ENCODE measurements around the gene RAMP1. TPM values are rescaled to one million over a fixed set of nuclear protein-coding genes. Genes with fewer than 3 reads are reported as not detected.

RAMP1 gene
- total RNA-seq (2021; ENCODE audit: unreplicated experiment): 23.4 TPM
- 41.1 and 42.2 TPM in 2 replicates for polyA plus RNA-seq (2012)
- Bru-seq, nascent RNA: percentile 55 among the genes with signal in this experiment
- BruChase-seq, experiment 1, labeled RNA remaining after a 6-hour chase: percentile 50 among the genes with signal in this experiment
- percentile 59 among the genes with signal in this experiment for BruChase-seq, experiment 2, labeled RNA remaining after a 2-hour chase
- long read RNA-seq, transcript RAMP1-201 (3 exons, 910 nt): major isoform, 11 of 21 reads
- long read RNA-seq, partial matches to known transcripts: 4 of 21 reads
- long read RNA-seq, other reads (novel, unspliced or antisense): 4 of 21 reads

DNA sequence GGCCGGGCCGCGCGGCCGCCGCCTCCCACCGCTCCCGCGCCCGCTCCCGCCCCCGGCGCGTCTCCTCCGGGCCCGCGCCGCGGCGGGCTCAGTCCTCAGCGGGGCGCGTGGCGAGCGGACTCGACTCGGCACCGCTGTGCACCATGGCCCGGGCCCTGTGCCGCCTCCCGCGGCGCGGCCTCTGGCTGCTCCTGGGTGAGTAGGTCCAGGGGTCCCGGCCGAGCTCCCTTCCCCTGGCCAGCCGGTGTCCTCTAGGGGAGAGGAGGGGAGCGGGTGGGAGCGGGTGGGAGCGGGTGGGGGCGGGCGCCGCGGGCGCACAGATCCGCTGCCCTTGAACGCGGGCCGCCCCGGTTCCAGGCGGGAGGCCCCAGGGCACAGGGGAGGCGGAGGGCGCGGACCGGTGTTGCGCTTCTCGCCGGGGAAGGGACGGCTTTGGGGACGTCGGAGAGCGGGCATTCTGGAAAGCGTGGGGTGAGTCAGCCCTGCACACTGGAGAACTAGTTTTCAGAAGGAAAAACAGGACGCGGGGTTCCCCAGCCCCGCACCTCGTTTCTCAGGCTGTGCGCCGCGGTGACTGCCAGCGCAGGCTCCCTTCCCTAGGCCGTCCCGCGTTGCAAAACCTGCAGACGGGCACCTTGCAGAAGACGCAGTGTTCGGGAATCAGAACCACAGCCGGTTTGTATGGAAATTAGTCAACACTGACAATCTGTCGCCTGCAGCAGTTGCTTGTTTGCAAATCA is at the start of gene RAMP1:
TSS of gene RAMP1 (plus strand) at position 91 of the 740 bp plus-strand sequence. CDS start at position 144, 53 bp downstream.
- RAD21 ChIA-PET (ENCODE audit: low non-redundant PET in 1 of 2, low total read pairs in 2 of 2, uncharacterized antibody in 2 of 2, unreplicated experiment in 2 of 2): no interaction called here
- TF ChIP-seq SIN3A (IDR thresholded peaks at IDR 0.05; ENCODE audit: low read depth) (no peak), ZFX (IDR thresholded peaks at IDR 0.05) (peak; percentile 24; the same call in 1 of the 2 replicates)
- H3K27ac ChIP-seq (ENCODE audit: low read depth, low read length): peak within 1 kb of the TSS; percentile 90
- H3K27me3 ChIP-seq (ENCODE audit: insufficient read depth, low read length): no peaks in the 10 kb centered on the region
- POLR2A ChIA-PET: no interaction called here
- H3K9ac ChIP-seq (ENCODE audit: low read length): peak within 1 kb of the TSS; percentile 65
- H3K4me2 ChIP-seq (ENCODE audit: low read length): peak within 1 kb of the TSS; percentile 93
- peaks cover 42 to 61% of the 10 kb centered on the region in 2 experiments for H3K4me1 ChIP-seq (ENCODE audit: control insufficient read depth in 1 of 2, insufficient read depth in 2 of 2, low read length in 2 of 2)
- ATAC-seq: peak; percentile 33
- intact Hi-C loops (cut with micrococcal nuclease): loop anchor here (2.0 to 5.0 kb wide), 2 partner anchors 63 to 397 kb away; no protein-coding TSS in a partner anchor
- H3K9me2 ChIP-seq (ENCODE audit: insufficient read depth): no peaks in the 10 kb centered on the region
- BruUV-seq (replicated peaks): no TSS peak
- H4K20me1 ChIP-seq (ENCODE audit: insufficient read depth): no peaks in the 10 kb centered on the region
- CTCF ChIA-PET: no interaction called here
- peak within 1 kb of the TSS; percentile 53 to 71 for H3K4me3 ChIP-seq (replicated peaks in 1 of 2; ENCODE audit: low read depth in 1 of 2, low read length in 2 of 2)
- no peaks in the 10 kb centered on the region for H3K9me3 ChIP-seq (ENCODE audit: control insufficient read depth in 1 of 2, insufficient read depth in 1 of 2, low read depth in 1 of 2, low read length in 2 of 2)
- no peaks in the 10 kb centered on the region for H3K36me3 ChIP-seq (ENCODE audit: control insufficient read depth in 1 of 2, insufficient read depth in 2 of 2, low read length in 2 of 2)
- H2AFZ ChIP-seq (ENCODE audit: low read depth, low read length, poor library complexity, severe bottlenecking): peak within 1 kb of the TSS; percentile 83
- peaks cover 33% of the 10 kb centered on the region for H3K79me2 ChIP-seq (ENCODE audit: insufficient read depth, low read length)
- DNase-seq (ENCODE audit: low read depth, low spot score): no peak

- H3K36me3 ChIP-seq (ENCODE audit: control insufficient read depth in 1 of 2, insufficient read depth in 2 of 2, low read length in 2 of 2): no peaks in the 10 kb centered on the region
- no peak overlapping the region for H3K9ac ChIP-seq (ENCODE audit: low read length)
- intact Hi-C loops (cut with micrococcal nuclease): no loop called here
- no TSS peak for BruUV-seq (replicated peaks)
- CTCF ChIA-PET: no interaction called here
- no peaks in the 10 kb centered on the region for H3K9me2 ChIP-seq (ENCODE audit: insufficient read depth)
- DNase-seq (ENCODE audit: low read depth, low spot score) (no peak), ATAC-seq (no peak)
- POLR2A ChIA-PET: no interaction called here
- H3K79me2 ChIP-seq (ENCODE audit: insufficient read depth, low read length): no peaks in the 10 kb centered on the region
- no peaks in the 10 kb centered on the region for H4K20me1 ChIP-seq (ENCODE audit: insufficient read depth)
- H2AFZ ChIP-seq (ENCODE audit: low read depth, low read length, poor library complexity, severe bottlenecking): no peak overlapping the region
- RAD21 ChIA-PET (ENCODE audit: low non-redundant PET in 1 of 2, low total read pairs in 2 of 2, uncharacterized antibody in 2 of 2, unreplicated experiment in 2 of 2): no interaction called here
- no peaks in the 10 kb centered on the region for H3K9me3 ChIP-seq (ENCODE audit: control insufficient read depth in 1 of 2, insufficient read depth in 1 of 2, low read depth in 1 of 2, low read length in 2 of 2)
- H3K4me3 ChIP-seq (replicated peaks in 1 of 2; ENCODE audit: low read depth in 1 of 2, low read length in 2 of 2): no peak overlapping the region
- no peak overlapping the region for H3K27ac ChIP-seq (ENCODE audit: low read depth, low read length)
- H3K27me3 ChIP-seq (ENCODE audit: insufficient read depth, low read length): no peaks in the 10 kb centered on the region
- H3K4me1 ChIP-seq (ENCODE audit: control insufficient read depth in 1 of 2, insufficient read depth in 2 of 2, low read length in 2 of 2): no peaks in the 10 kb centered on the region
- H3K4me2 ChIP-seq (ENCODE audit: low read length): no peak overlapping the region
- TF ChIP-seq, protein P1, sequence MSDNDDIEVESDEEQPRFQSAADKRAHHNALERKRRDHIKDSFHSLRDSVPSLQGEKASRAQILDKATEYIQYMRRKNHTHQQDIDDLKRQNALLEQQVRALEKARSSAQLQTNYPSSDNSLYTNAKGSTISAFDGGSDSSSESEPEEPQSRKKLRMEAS (IDR thresholded peaks at IDR 0.05): no peak
- no peak for TF ChIP-seq YY1 (IDR thresholded peaks at IDR 0.05; ENCODE audit: extremely low read depth, insufficient replicate concordance, low read depth, low read length)
- no peak for TF ChIP-seq POLR2AphosphoS5 (IDR thresholded peaks at IDR 0.05; ENCODE audit: low read depth, low read length)
- TF ChIP-seq FOSL1 (IDR thresholded peaks at IDR 0.05; ENCODE audit: low read depth): no peak
- TF ChIP-seq CBX3 (IDR thresholded peaks at IDR 0.05; ENCODE audit: low read depth): no peak
- TF ChIP-seq SIN3A (IDR thresholded peaks at IDR 0.05; ENCODE audit: low read depth): no peak
- no peak for TF ChIP-seq ELF1 (IDR thresholded peaks at IDR 0.05; ENCODE audit: borderline replicate concordance, low read depth)
- TF ChIP-seq, protein P2, sequence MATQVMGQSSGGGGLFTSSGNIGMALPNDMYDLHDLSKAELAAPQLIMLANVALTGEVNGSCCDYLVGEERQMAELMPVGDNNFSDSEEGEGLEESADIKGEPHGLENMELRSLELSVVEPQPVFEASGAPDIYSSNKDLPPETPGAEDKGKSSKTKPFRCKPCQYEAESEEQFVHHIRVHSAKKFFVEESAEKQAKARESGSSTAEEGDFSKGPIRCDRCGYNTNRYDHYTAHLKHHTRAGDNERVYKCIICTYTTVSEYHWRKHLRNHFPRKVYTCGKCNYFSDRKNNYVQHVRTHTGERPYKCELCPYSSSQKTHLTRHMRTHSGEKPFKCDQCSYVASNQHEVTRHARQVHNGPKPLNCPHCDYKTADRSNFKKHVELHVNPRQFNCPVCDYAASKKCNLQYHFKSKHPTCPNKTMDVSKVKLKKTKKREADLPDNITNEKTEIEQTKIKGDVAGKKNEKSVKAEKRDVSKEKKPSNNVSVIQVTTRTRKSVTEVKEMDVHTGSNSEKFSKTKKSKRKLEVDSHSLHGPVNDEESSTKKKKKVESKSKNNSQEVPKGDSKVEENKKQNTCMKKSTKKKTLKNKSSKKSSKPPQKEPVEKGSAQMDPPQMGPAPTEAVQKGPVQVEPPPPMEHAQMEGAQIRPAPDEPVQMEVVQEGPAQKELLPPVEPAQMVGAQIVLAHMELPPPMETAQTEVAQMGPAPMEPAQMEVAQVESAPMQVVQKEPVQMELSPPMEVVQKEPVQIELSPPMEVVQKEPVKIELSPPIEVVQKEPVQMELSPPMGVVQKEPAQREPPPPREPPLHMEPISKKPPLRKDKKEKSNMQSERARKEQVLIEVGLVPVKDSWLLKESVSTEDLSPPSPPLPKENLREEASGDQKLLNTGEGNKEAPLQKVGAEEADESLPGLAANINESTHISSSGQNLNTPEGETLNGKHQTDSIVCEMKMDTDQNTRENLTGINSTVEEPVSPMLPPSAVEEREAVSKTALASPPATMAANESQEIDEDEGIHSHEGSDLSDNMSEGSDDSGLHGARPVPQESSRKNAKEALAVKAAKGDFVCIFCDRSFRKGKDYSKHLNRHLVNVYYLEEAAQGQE (IDR thresholded peaks at IDR 0.05; ENCODE audit: low read depth): no peak
- TF ChIP-seq POLR2A (IDR thresholded peaks at IDR 0.05; ENCODE audit: borderline replicate concordance, extremely low read depth, insufficient read depth, insufficient read length): no peak
- no peak for TF ChIP-seq SP1 (IDR thresholded peaks at IDR 0.05; ENCODE audit: low read depth)
- TF ChIP-seq ZBTB33 (IDR thresholded peaks at IDR 0.05; ENCODE audit: extremely low read depth, insufficient replicate concordance, low read length): no peak
- TF ChIP-seq JUND (IDR thresholded peaks at IDR 0.05): no peak
- TF ChIP-seq EZH2 (IDR thresholded peaks at IDR 0.05): no peak
Measured at GRCh38 chr2:237815637-237816036, 43.8 kb upstream of the RAMP1 start.
